H1 (cell line): ENCODE data around the gene PGM1. TPM values are rescaled to one million over a fixed set of nuclear protein-coding genes. Genes with fewer than 3 reads are reported as not detected.

Experiments used
- CTCF ChIA-PET: fragments of 300-600 bp; sonication (Branson Sonifier 250); formaldehyde crosslinking; loops from one replicate; lab custom pipeline; 2021; ENCODE audit not compliant: partially characterized antibody; lab: Charles Lee
- POLR2A ChIA-PET: fragments of 300-600 bp; sonication (Branson Sonifier 250); formaldehyde crosslinking; loops from one replicate; lab custom pipeline; 2021; ENCODE audit warnings: inconsistent platforms; ENCODE audit not compliant: partially characterized antibody; lab: Charles Lee
- DNase-seq, 2 experiments: peaks; one replicate each; pipeline versions ENCODE4 v3.0.0 to v3.0.0-alpha.2; 2010 to 2022; ENCODE audit warnings: low spot score in 2 of 2, low read depth in 1 of 2, mixed read lengths in 1 of 2
- FAIRE-seq: peaks from 2 replicates; lab custom pipeline; 2011; peaks lifted over from hg19 to GRCh38; lab: Jason Lieb, UNC
- H2AFZ ChIP-seq: 2 replicates; pipeline ENCODE4 v1.8.1; 2012; ENCODE audit warnings: low read length, inconsistent platforms
- H2AK5ac ChIP-seq: 2 replicates; pipeline ENCODE4 v1.6.1; 2013; ENCODE audit warnings: low read depth, low read length
- H2BK120ac ChIP-seq: replicated peaks from 2 replicates; pipeline ENCODE3; 2013; ENCODE audit warnings: low read depth, low read length, inconsistent platforms
- H2BK12ac ChIP-seq: 2 replicates; pipeline ENCODE4 v1.6.1; 2013; ENCODE audit warnings: low read depth, low read length
- H2BK15ac ChIP-seq: 2 replicates; pipeline ENCODE4 v1.6.1; 2013; ENCODE audit warnings: low read length
- H2BK20ac ChIP-seq: 2 replicates; pipeline ENCODE4 v1.6.1; 2013; ENCODE audit warnings: low read length
- H2BK5ac ChIP-seq: 2 replicates; pipeline ENCODE4 v1.6.1; 2013; ENCODE audit warnings: low read depth, low read length
- H3K14ac ChIP-seq: 2 replicates; pipeline ENCODE4 v1.6.1; 2013; ENCODE audit warnings: inconsistent platforms; ENCODE audit not compliant: insufficient read length
- H3K18ac ChIP-seq: 2 replicates; pipeline ENCODE4 v1.6.1; 2013; ENCODE audit warnings: low read length; ENCODE audit errors: extremely low read depth
- H3K23ac ChIP-seq: 2 replicates; pipeline ENCODE4 v1.6.1; 2013; ENCODE audit warnings: inconsistent platforms; ENCODE audit not compliant: insufficient read length
- H3K23me2 ChIP-seq: 2 replicates; pipeline ENCODE4 v1.6.1; 2013; ENCODE audit warnings: low read depth, low read length
- H3K27ac ChIP-seq: 2 replicates; pipeline ENCODE4 v1.6.1; 2011; ENCODE audit warnings: low read depth, low read length, inconsistent platforms
- H3K27me3 ChIP-seq, 4 experiments: replicated peaks in 1 of 4; 1 replicate in 1 of 4; 2 replicates in 3 of 4; pipeline versions ENCODE4 v1.6.1 to v1.8.1; 2011 to 2013; ENCODE audit warnings: low read length in 3 of 4, mild to moderate bottlenecking in 3 of 4, inconsistent platforms in 2 of 4, mixed read lengths in 2 of 4, moderate library complexity in 1 of 4; ENCODE audit not compliant: control insufficient read depth in 3 of 4, insufficient read depth in 3 of 4; ENCODE audit errors: extremely low read depth in 1 of 4
- H3K36me3 ChIP-seq, 4 experiments: 2 replicates each; pipeline versions ENCODE4 v1.6.1 to v1.8.1; 2011 to 2013; ENCODE audit warnings: mild to moderate bottlenecking in 4 of 4, low read length in 3 of 4, moderate library complexity in 2 of 4, control low read depth in 1 of 4, inconsistent platforms in 1 of 4; ENCODE audit not compliant: insufficient read depth in 4 of 4, control insufficient read depth in 2 of 4
- H3K4ac ChIP-seq: replicated peaks from 2 replicates; pipeline ENCODE3; 2013; ENCODE audit warnings: low read length, low read depth, mixed read lengths, inconsistent platforms; ENCODE audit not compliant: insufficient read length
- H3K4me1 ChIP-seq, 4 experiments: replicated peaks in 1 of 4; 1 replicate in 1 of 4; 2 replicates in 3 of 4; pipeline versions ENCODE4 v1.6.1 to v1.8.1; 2011 to 2013; ENCODE audit warnings: low read length in 3 of 4, inconsistent platforms in 2 of 4, mixed read lengths in 1 of 4; ENCODE audit not compliant: insufficient read depth in 4 of 4, control insufficient read depth in 3 of 4
- H3K4me2 ChIP-seq, 2 experiments: 2 replicates each; pipeline versions ENCODE4 v1.6.1 to v1.8.1; 2011 to 2013; ENCODE audit warnings: low read depth in 2 of 2, low read length in 2 of 2, control low read depth in 1 of 2, inconsistent platforms in 1 of 2, mild to moderate bottlenecking in 1 of 2; ENCODE audit not compliant: insufficient read depth in 1 of 2
- H3K4me3 ChIP-seq, 4 experiments: fragments of 200-600, 300-600 bp in 1 of 4; sonication (generic), shearing (Covaris generic), sonication (Bioruptor Twin) in 1 of 4; 2 replicates each; pipeline versions ENCODE4 v1.5.1 to v1.8.1; 2011 to 2016; ENCODE audit warnings: low read length in 4 of 4, low read depth in 3 of 4, control low read depth in 2 of 4, inconsistent platforms in 2 of 4, mild to moderate bottlenecking in 2 of 4, mixed read lengths in 1 of 4, moderate library complexity in 1 of 4; ENCODE audit not compliant: insufficient read depth in 2 of 4; ENCODE audit errors: extremely low read depth in 1 of 4
- H3K56ac ChIP-seq: replicated peaks from 2 replicates; pipeline ENCODE3; 2013; ENCODE audit warnings: low read depth, mild to moderate bottlenecking, mixed read lengths, low read length, inconsistent platforms; ENCODE audit not compliant: insufficient read length
- H3K79me1 ChIP-seq: 2 replicates; pipeline ENCODE4 v1.6.1; 2013; ENCODE audit warnings: low read depth, low read length, control low read depth
- H3K79me2 ChIP-seq, 2 experiments: 2 replicates each; pipeline versions ENCODE4 v1.6.1 to v1.8.1; 2012 to 2013; ENCODE audit warnings: low read length in 2 of 2, mild to moderate bottlenecking in 2 of 2, inconsistent platforms in 1 of 2; ENCODE audit not compliant: insufficient read depth in 2 of 2, control insufficient read depth in 1 of 2
- H3K9ac ChIP-seq, 4 experiments: replicated peaks in 1 of 4; 1 replicate in 1 of 4; 2 replicates in 3 of 4; pipeline versions ENCODE4 v1.6.1 to v1.8.1; 2011 to 2013; ENCODE audit warnings: low read depth in 3 of 4, low read length in 3 of 4, control low read depth in 2 of 4, mild to moderate bottlenecking in 2 of 4, moderate library complexity in 2 of 4, inconsistent platforms in 1 of 4; ENCODE audit errors: extremely low read depth in 1 of 4
- H3K9me3 ChIP-seq, 2 experiments: 2 replicates each; pipeline versions ENCODE4 v1.6.1 to v1.8.1; 2012 to 2013; ENCODE audit warnings: mild to moderate bottlenecking in 2 of 2, moderate library complexity in 2 of 2, control low read depth in 1 of 2, inconsistent platforms in 1 of 2, low read depth in 1 of 2, low read length in 1 of 2, mixed read lengths in 1 of 2; ENCODE audit not compliant: insufficient read depth in 2 of 2
- H4K20me1 ChIP-seq, 2 experiments: replicated peaks in 1 of 2; 2 replicates each; pipeline versions ENCODE3 to v1.8.1; 2011 to 2013; ENCODE audit warnings: inconsistent platforms in 2 of 2, low read length in 2 of 2, mild to moderate bottlenecking in 1 of 2; ENCODE audit not compliant: insufficient read depth in 2 of 2, control insufficient read depth in 1 of 2
- H4K5ac ChIP-seq: 2 replicates; pipeline ENCODE4 v1.6.1; 2013; ENCODE audit warnings: low read length, low read depth, mixed read lengths, inconsistent platforms; ENCODE audit not compliant: insufficient read length
- H4K8ac ChIP-seq: 2 replicates; pipeline ENCODE4 v1.8.0; 2013; ENCODE audit warnings: mild to moderate bottlenecking, moderate library complexity, low read length, inconsistent platforms; ENCODE audit not compliant: insufficient read depth; ENCODE audit errors: extremely low read depth
- H4K91ac ChIP-seq: replicated peaks from 2 replicates; pipeline ENCODE3; 2013; ENCODE audit warnings: low read length, mixed read lengths, inconsistent platforms; ENCODE audit not compliant: insufficient read length
- CEBPB ChIP-seq: IDR thresholded peaks from 2 replicates; pipeline ENCODE4 v1.6.1; 2012; ENCODE audit warnings: low read depth, low read length
- CHD1 ChIP-seq: IDR thresholded peaks from 2 replicates; pipeline ENCODE4 v1.6.1; 2012; ENCODE audit warnings: low read depth, low read length, improper control_type of control experiment
- HDAC6 ChIP-seq: IDR thresholded peaks from one replicate; pipeline ENCODE4 v1.7.1; 2012; ENCODE audit warnings: low read depth, mild to moderate bottlenecking, inconsistent platforms, low read length, moderate library complexity
- JUN ChIP-seq: IDR thresholded peaks from 2 replicates; pipeline ENCODE4 v1.6.1; 2011; ENCODE audit warnings: low read depth, mild to moderate bottlenecking, improper control_type of control experiment, low read length
- NANOG ChIP-seq: IDR thresholded peaks from 2 replicates; pipeline ENCODE4 v1.6.1; 2011; ENCODE audit warnings: low read length, low read depth, mild to moderate bottlenecking, inconsistent platforms; ENCODE audit not compliant: insufficient read depth, poor library complexity, severe bottlenecking
- RNF2 ChIP-seq: fragments of 200-900, 300-1000 bp; sonication (generic); IDR thresholded peaks from 2 replicates; pipeline ENCODE4 v1.7.1; 2016; ENCODE audit warnings: borderline replicate concordance, low read depth, mild to moderate bottlenecking, antibody characterized with exemption, low read length; ENCODE audit not compliant: poor library complexity, severe bottlenecking; ENCODE audit errors: missing control alignments
- WGBS, 2 experiments: shearing (Covaris generic) in 1 of 2; methylation state at CpG; one replicate each; pipeline versions ENCODE4 v1.1.6 to v1.1.7; 2013 to 2015; ENCODE audit warnings: low lambda C conversion rate in 2 of 2, mixed read lengths in 2 of 2, inconsistent platforms in 1 of 2, low coverage in 1 of 2, missing lambda C conversion rate in 1 of 2; ENCODE audit not compliant: insufficient replicate concordance in 2 of 2, insufficient coverage in 1 of 2, insufficient read length in 1 of 2; ENCODE audit errors: extremely low coverage in 1 of 2, missing lambda C conversion rate in 1 of 2; 5-methylcytosine and 5-hydroxymethylcytosine counted together
- polyA plus RNA-seq, 7 experiments: library from polyadenylated mRNA; depleted of rRNA in 3 of 7; stranded (reverse) in 5 of 7; unstranded in 2 of 7; fragments of >200 nt in 5 of 7; fragments of 200-250 nt in 2 of 7; gene quantifications; 1 replicate in 5 of 7; 2 replicates in 1 of 7; 4 replicates in 1 of 7; pipeline versions ENCODE4 v1.2.1 to v1.2.3, GENCODE V29; 2011 to 2013; ENCODE audit warnings: missing spikeins in 2 of 7, mixed read lengths in 2 of 7
- total RNA-seq: library from RNA; stranded (reverse); fragmentation: NEBNext Ultra II Directional; extraction: Animal tissue kit (Norgen Biotek cat#: 25700); gene quantifications from 2 replicates; pipeline ENCODE4 v1.2.1, GENCODE V29; 2021

The PGM1 gene
- total and polyA plus RNA-seq, 2 of the 8 experiments (the other 6 are each of a cell fraction or from before 2014, with no cell fraction given) = 33.0 to 65.4 TPM

GRCh38 chr1:63619558-63619957, 26.3 kb downstream of the PGM1 start:
- no peak overlapping the region for H3K9ac ChIP-seq
- WGBS, 2 experiments = 87% methylated on average over 4 of the region's 4 CpGs; no CpG with 5 or more reads in 1 of the 2 experiments
- H3K4me1 ChIP-seq = no peaks in the 10 kb centered on the region; a peak in 1 of 7 replicates
- no peak overlapping the region for H2BK12ac ChIP-seq
- FAIRE-seq = no peak
- H3K18ac ChIP-seq = no peak overlapping the region
- no peak overlapping the region for H2BK120ac ChIP-seq
- no peak overlapping the region for H3K4me2 ChIP-seq
- no peak overlapping the region for H2BK15ac ChIP-seq
- H2AK5ac ChIP-seq = no peak overlapping the region
- peaks cover 2% of the 10 kb centered on the region for H3K79me1 ChIP-seq
- no peaks in the 10 kb centered on the region for H3K9me3 ChIP-seq
- H4K91ac ChIP-seq = no peak overlapping the region
- TF ChIP-seq JUN (no peak), CHD1 (no peak), CEBPB (no peak), HDAC6 (no peak), NANOG (no peak), RNF2 (no peak)
- H2BK5ac ChIP-seq = no peak overlapping the region
- no peak overlapping the region for H3K27ac ChIP-seq
- H4K8ac ChIP-seq = no peak overlapping the region
- H3K23ac ChIP-seq = no peak overlapping the region
- no peak overlapping the region for H2BK20ac ChIP-seq
- H3K56ac ChIP-seq = no peak overlapping the region
- no peak overlapping the region for H3K14ac ChIP-seq
- no peak overlapping the region for H2AFZ ChIP-seq
- CTCF ChIA-PET = interaction anchor here (1.5 to 1.8 kb wide), 3 partner anchors 72 to 624 kb away, joined by 3 to 6 read pairs (median 4); no protein-coding TSS in a partner anchor
- H3K27me3 ChIP-seq = no peaks in the 10 kb centered on the region
- H3K4me3 ChIP-seq = no peak overlapping the region
- H3K4ac ChIP-seq = no peak overlapping the region
- no peak for DNase-seq
- H3K36me3 ChIP-seq = no peaks in the 10 kb centered on the region
- H3K79me2 ChIP-seq = no peaks in the 10 kb centered on the region
- H3K23me2 ChIP-seq = no peaks in the 10 kb centered on the region
- no peak overlapping the region for H4K5ac ChIP-seq
- no peaks in the 10 kb centered on the region for H4K20me1 ChIP-seq
- POLR2A ChIA-PET = no interaction called here
